WTC11 (cell line): ENCODE results near the gene ZIC1. TPM values are rescaled to one million over a fixed set of nuclear protein-coding genes. Genes with fewer than 3 reads are reported as not detected.

Source experiments
- ATAC-seq: fragments of 200-7000 bp; cut with Tn5 transposase; 2 replicates; pipeline ENCODE4 v1.10.0; 2021; ENCODE audit warnings: mild to moderate bottlenecking, moderate library complexity
- CTCF ChIA-PET: fragments of 300-600 bp; sonication (Branson Sonifier 250); formaldehyde crosslinking; loops from one replicate; lab custom pipeline; 2021; ENCODE audit warnings: antibody characterized with exemption; lab: Charles Lee
- POLR2A ChIA-PET: fragments of 350-600 bp; sonication (Branson Sonifier 250); formaldehyde crosslinking; loops from one replicate; lab custom pipeline; 2021; ENCODE audit warnings: antibody characterized with exemption; lab: Charles Lee
- DNase-seq: peaks from one replicate; pipeline ENCODE4 v3.0.0; 2021; ENCODE audit warnings: low spot score
- H3K27ac Mint-ChIP-seq: 2 replicates; pipeline ENCODE4 v1.8.0; 2021; ENCODE audit warnings: mixed read lengths
- H3K27me3 Mint-ChIP-seq: 2 replicates; pipeline ENCODE4 v1.8.0; 2021; ENCODE audit warnings: low read depth, mild to moderate bottlenecking, moderate library complexity, mixed read lengths
- H3K36me3 Mint-ChIP-seq: 2 replicates; pipeline ENCODE4 v1.8.0; 2021; ENCODE audit warnings: mixed read lengths
- H3K4me1 Mint-ChIP-seq: 2 replicates; pipeline ENCODE4 v1.8.0; 2022; ENCODE audit warnings: mixed read lengths
- H3K4me3 Mint-ChIP-seq: 2 replicates; pipeline ENCODE4 v1.8.0; 2021; ENCODE audit warnings: mild to moderate bottlenecking, moderate library complexity, mixed read lengths
- H3K9me3 Mint-ChIP-seq: 2 replicates; pipeline ENCODE4 v1.8.0; 2021; ENCODE audit warnings: mixed read lengths
- CREB1 ChIP-seq: sonication (generic); formaldehyde crosslinking; IDR thresholded peaks from 2 replicates; pipeline ENCODE4 v1.8.0; 2023; ENCODE audit warnings: mild to moderate bottlenecking, missing genetic modification reagents
- JUN ChIP-seq: sonication (generic); formaldehyde crosslinking; IDR thresholded peaks from 2 replicates; pipeline ENCODE4 v1.8.0; 2023; ENCODE audit warnings: mild to moderate bottlenecking, missing genetic modification reagents
- SMAD3 ChIP-seq: sonication (generic); formaldehyde crosslinking; IDR thresholded peaks from 2 replicates; pipeline ENCODE4 v1.8.0; 2022; ENCODE audit warnings: missing genetic modification reagents, mild to moderate bottlenecking, borderline replicate concordance
- SOX15 ChIP-seq: fragments of 250-450 bp; sonication (Bioruptor Pico); IDR thresholded peaks from 2 replicates; pipeline ENCODE4 v1.9.0; 2021; ENCODE audit warnings: mild to moderate bottlenecking
- ZNF219 ChIP-seq: sonication (generic); formaldehyde crosslinking; IDR thresholded peaks from 2 replicates; pipeline ENCODE4 v1.8.0; 2023; ENCODE audit warnings: missing genetic modification reagents, mild to moderate bottlenecking, borderline replicate concordance
- total RNA-seq: library from RNA; stranded (reverse); gene quantifications from 3 replicates; pipeline ENCODE4 v1.2.3, GENCODE V29; 2021
- TF ChIP-seq, protein P1 (sequence below): sonication (generic); formaldehyde crosslinking; IDR thresholded peaks from 2 replicates; pipeline ENCODE4 v1.8.1; 2023; ENCODE audit warnings: mild to moderate bottlenecking, missing genetic modification reagents
- TF ChIP-seq, protein P2 (sequence below): sonication (generic); formaldehyde crosslinking; IDR thresholded peaks from 2 replicates; pipeline ENCODE4 v1.8.0; 2022; ENCODE audit warnings: mild to moderate bottlenecking, missing genetic modification reagents
- TF ChIP-seq, protein P3 (sequence below): sonication (generic); formaldehyde crosslinking; IDR thresholded peaks from 2 replicates; pipeline ENCODE4 v1.8.1; 2022; ENCODE audit warnings: missing genetic modification reagents, borderline replicate concordance
- TF ChIP-seq, protein P4 (sequence below): sonication (generic); formaldehyde crosslinking; IDR thresholded peaks from 2 replicates; pipeline ENCODE4 v1.8.1; 2023; ENCODE audit warnings: mild to moderate bottlenecking, missing genetic modification reagents, moderate library complexity
- TF ChIP-seq, protein P5 (sequence below): sonication (generic); formaldehyde crosslinking; IDR thresholded peaks from 2 replicates; pipeline ENCODE4 v1.8.0; 2023; ENCODE audit warnings: mild to moderate bottlenecking, missing genetic modification reagents
- TF ChIP-seq, protein P6 (sequence below): sonication (generic); formaldehyde crosslinking; IDR thresholded peaks from 2 replicates; pipeline ENCODE4 v1.8.0; 2023; ENCODE audit warnings: missing genetic modification reagents
- TF ChIP-seq, protein P7 (sequence below): sonication (generic); formaldehyde crosslinking; IDR thresholded peaks from 2 replicates; pipeline ENCODE4 v1.8.1; 2022; ENCODE audit warnings: mild to moderate bottlenecking, moderate library complexity, missing genetic modification reagents
- TF ChIP-seq, protein P8 (sequence below): sonication (generic); formaldehyde crosslinking; conservative IDR thresholded peaks from 2 replicates; pipeline ENCODE4 v1.8.1; 2023; ENCODE audit warnings: mild to moderate bottlenecking, low read depth, missing genetic modification reagents, moderate library complexity
- TF ChIP-seq, protein P9 (sequence below): sonication (generic); formaldehyde crosslinking; IDR thresholded peaks from 2 replicates; pipeline ENCODE4 v1.8.0; 2023; ENCODE audit warnings: missing genetic modification reagents, mild to moderate bottlenecking, borderline replicate concordance

ZIC1 gene
- total RNA-seq, 1 experiment from 2014 or later, result 59.7 TPM

DNA sequence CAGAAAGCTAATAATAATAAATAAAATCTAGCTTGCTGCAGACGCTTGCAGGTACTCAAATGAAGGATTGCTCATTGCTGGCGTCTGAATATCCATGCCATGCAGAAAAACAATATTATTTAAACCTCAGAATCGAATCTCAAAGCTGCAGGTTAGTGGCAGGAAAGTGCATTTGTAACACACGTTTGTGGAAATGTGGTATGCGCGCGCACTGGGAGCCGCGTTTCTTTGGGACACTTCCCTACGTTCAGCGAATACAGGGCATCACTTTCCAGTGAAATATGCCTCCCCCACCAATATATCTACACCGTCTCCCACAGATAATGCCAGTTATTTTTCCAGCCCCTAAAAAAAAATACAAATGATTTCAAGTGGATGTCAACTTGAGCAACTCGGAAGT is 39.9 kb upstream of the ZIC1 start (continued):
- TF ChIP-seq, protein P1, sequence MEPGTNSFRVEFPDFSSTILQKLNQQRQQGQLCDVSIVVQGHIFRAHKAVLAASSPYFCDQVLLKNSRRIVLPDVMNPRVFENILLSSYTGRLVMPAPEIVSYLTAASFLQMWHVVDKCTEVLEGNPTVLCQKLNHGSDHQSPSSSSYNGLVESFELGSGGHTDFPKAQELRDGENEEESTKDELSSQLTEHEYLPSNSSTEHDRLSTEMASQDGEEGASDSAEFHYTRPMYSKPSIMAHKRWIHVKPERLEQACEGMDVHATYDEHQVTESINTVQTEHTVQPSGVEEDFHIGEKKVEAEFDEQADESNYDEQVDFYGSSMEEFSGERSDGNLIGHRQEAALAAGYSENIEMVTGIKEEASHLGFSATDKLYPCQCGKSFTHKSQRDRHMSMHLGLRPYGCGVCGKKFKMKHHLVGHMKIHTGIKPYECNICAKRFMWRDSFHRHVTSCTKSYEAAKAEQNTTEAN (CRISPR knock-in tag), result no peak
- TF ChIP-seq, protein P2, sequence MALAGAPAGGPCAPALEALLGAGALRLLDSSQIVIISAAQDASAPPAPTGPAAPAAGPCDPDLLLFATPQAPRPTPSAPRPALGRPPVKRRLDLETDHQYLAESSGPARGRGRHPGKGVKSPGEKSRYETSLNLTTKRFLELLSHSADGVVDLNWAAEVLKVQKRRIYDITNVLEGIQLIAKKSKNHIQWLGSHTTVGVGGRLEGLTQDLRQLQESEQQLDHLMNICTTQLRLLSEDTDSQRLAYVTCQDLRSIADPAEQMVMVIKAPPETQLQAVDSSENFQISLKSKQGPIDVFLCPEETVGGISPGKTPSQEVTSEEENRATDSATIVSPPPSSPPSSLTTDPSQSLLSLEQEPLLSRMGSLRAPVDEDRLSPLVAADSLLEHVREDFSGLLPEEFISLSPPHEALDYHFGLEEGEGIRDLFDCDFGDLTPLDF (CRISPR knock-in tag), result no peak
- TF ChIP-seq SMAD3, result no peak

DNA sequence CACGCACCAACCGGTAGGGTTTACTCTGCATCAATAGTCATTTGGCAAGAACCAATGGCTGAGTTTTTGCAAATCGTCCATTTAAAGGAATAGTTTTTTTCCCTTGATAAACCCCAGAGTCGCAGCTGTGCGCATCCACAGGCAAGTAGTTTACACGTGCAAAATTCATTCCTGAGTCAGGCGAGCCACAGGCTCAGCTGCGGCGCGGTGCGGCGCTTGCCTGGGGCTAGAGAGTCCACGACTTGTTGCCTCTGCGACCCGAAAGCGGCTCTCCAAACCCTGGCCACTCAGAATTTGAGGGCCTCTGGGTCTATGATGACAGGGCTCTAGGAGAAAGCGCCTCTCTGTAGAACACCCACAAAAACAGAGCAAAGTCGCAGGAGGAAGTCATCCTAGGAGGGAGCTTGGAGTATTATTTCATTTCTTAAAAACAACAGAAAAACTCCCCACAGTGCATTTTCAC is 39.5 kb upstream of the ZIC1 start:
- Mint-ChIP-seq H3K27me3 (peaks cover 98% of the 10 kb centered on the region), H3K4me1 (peaks cover 60% of the 10 kb centered on the region), H3K36me3 (no peaks in the 10 kb centered on the region), H3K4me3 (peak overlapping the region; percentile 66), H3K27ac (no peak overlapping the region), H3K9me3 (no peaks in the 10 kb centered on the region)
- ATAC-seq, result peak; percentile 43
- POLR2A ChIA-PET, result no interaction called here
- CTCF ChIA-PET, result interaction anchor here (1.0 to 3.7 kb wide), 5 partner anchors 8 to 15 kb away, joined by 3 to 43 read pairs (median 5); no protein-coding TSS in a partner anchor
- peak; percentile 38 for DNase-seq
- TF ChIP-seq, protein P3, sequence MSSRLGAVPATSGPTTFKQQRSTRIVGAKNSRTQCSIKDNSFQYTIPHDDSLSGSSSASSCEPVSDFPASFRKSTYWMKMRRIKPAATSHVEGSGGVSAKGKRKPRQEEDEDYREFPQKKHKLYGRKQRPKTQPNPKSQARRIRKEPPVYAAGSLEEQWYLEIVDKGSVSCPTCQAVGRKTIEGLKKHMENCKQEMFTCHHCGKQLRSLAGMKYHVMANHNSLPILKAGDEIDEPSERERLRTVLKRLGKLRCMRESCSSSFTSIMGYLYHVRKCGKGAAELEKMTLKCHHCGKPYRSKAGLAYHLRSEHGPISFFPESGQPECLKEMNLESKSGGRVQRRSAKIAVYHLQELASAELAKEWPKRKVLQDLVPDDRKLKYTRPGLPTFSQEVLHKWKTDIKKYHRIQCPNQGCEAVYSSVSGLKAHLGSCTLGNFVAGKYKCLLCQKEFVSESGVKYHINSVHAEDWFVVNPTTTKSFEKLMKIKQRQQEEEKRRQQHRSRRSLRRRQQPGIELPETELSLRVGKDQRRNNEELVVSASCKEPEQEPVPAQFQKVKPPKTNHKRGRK (CRISPR knock-in tag), result no peak
- TF ChIP-seq, protein P4, sequence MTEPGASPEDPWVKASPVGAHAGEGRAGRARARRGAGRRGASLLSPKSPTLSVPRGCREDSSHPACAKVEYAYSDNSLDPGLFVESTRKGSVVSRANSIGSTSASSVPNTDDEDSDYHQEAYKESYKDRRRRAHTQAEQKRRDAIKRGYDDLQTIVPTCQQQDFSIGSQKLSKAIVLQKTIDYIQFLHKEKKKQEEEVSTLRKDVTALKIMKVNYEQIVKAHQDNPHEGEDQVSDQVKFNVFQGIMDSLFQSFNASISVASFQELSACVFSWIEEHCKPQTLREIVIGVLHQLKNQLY (CRISPR knock-in tag), result no peak
- TF ChIP-seq ZNF219 (CRISPR knock-in tag), result no peak
- TF ChIP-seq, protein P5, sequence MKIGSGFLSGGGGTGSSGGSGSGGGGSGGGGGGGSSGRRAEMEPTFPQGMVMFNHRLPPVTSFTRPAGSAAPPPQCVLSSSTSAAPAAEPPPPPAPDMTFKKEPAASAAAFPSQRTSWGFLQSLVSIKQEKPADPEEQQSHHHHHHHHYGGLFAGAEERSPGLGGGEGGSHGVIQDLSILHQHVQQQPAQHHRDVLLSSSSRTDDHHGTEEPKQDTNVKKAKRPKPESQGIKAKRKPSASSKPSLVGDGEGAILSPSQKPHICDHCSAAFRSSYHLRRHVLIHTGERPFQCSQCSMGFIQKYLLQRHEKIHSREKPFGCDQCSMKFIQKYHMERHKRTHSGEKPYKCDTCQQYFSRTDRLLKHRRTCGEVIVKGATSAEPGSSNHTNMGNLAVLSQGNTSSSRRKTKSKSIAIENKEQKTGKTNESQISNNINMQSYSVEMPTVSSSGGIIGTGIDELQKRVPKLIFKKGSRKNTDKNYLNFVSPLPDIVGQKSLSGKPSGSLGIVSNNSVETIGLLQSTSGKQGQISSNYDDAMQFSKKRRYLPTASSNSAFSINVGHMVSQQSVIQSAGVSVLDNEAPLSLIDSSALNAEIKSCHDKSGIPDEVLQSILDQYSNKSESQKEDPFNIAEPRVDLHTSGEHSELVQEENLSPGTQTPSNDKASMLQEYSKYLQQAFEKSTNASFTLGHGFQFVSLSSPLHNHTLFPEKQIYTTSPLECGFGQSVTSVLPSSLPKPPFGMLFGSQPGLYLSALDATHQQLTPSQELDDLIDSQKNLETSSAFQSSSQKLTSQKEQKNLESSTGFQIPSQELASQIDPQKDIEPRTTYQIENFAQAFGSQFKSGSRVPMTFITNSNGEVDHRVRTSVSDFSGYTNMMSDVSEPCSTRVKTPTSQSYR (CRISPR knock-in tag), result no peak
- TF ChIP-seq, protein P6, sequence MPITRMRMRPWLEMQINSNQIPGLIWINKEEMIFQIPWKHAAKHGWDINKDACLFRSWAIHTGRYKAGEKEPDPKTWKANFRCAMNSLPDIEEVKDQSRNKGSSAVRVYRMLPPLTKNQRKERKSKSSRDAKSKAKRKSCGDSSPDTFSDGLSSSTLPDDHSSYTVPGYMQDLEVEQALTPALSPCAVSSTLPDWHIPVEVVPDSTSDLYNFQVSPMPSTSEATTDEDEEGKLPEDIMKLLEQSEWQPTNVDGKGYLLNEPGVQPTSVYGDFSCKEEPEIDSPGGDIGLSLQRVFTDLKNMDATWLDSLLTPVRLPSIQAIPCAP, result no peak
- TF ChIP-seq JUN (CRISPR knock-in tag), result no peak
- TF ChIP-seq, protein P7, sequence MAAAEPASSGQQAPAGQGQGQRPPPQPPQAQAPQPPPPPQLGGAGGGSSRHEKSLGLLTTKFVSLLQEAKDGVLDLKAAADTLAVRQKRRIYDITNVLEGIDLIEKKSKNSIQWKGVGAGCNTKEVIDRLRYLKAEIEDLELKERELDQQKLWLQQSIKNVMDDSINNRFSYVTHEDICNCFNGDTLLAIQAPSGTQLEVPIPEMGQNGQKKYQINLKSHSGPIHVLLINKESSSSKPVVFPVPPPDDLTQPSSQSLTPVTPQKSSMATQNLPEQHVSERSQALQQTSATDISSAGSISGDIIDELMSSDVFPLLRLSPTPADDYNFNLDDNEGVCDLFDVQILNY (CRISPR knock-in tag), result no peak
- TF ChIP-seq SOX15 (CRISPR knock-in tag), result no peak
- TF ChIP-seq, protein P8, sequence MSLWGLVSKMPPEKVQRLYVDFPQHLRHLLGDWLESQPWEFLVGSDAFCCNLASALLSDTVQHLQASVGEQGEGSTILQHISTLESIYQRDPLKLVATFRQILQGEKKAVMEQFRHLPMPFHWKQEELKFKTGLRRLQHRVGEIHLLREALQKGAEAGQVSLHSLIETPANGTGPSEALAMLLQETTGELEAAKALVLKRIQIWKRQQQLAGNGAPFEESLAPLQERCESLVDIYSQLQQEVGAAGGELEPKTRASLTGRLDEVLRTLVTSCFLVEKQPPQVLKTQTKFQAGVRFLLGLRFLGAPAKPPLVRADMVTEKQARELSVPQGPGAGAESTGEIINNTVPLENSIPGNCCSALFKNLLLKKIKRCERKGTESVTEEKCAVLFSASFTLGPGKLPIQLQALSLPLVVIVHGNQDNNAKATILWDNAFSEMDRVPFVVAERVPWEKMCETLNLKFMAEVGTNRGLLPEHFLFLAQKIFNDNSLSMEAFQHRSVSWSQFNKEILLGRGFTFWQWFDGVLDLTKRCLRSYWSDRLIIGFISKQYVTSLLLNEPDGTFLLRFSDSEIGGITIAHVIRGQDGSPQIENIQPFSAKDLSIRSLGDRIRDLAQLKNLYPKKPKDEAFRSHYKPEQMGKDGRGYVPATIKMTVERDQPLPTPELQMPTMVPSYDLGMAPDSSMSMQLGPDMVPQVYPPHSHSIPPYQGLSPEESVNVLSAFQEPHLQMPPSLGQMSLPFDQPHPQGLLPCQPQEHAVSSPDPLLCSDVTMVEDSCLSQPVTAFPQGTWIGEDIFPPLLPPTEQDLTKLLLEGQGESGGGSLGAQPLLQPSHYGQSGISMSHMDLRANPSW (CRISPR knock-in tag), result no peak
- TF ChIP-seq CREB1 (CRISPR knock-in tag), result no peak
- TF ChIP-seq, protein P9, sequence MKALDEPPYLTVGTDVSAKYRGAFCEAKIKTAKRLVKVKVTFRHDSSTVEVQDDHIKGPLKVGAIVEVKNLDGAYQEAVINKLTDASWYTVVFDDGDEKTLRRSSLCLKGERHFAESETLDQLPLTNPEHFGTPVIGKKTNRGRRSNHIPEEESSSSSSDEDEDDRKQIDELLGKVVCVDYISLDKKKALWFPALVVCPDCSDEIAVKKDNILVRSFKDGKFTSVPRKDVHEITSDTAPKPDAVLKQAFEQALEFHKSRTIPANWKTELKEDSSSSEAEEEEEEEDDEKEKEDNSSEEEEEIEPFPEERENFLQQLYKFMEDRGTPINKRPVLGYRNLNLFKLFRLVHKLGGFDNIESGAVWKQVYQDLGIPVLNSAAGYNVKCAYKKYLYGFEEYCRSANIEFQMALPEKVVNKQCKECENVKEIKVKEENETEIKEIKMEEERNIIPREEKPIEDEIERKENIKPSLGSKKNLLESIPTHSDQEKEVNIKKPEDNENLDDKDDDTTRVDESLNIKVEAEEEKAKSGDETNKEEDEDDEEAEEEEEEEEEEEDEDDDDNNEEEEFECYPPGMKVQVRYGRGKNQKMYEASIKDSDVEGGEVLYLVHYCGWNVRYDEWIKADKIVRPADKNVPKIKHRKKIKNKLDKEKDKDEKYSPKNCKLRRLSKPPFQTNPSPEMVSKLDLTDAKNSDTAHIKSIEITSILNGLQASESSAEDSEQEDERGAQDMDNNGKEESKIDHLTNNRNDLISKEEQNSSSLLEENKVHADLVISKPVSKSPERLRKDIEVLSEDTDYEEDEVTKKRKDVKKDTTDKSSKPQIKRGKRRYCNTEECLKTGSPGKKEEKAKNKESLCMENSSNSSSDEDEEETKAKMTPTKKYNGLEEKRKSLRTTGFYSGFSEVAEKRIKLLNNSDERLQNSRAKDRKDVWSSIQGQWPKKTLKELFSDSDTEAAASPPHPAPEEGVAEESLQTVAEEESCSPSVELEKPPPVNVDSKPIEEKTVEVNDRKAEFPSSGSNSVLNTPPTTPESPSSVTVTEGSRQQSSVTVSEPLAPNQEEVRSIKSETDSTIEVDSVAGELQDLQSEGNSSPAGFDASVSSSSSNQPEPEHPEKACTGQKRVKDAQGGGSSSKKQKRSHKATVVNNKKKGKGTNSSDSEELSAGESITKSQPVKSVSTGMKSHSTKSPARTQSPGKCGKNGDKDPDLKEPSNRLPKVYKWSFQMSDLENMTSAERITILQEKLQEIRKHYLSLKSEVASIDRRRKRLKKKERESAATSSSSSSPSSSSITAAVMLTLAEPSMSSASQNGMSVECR (CRISPR knock-in tag), result no peak
